WTC11 (cell line): ENCODE results near the gene ZNF407. TPM values are rescaled to one million over a fixed set of nuclear protein-coding genes. Genes with fewer than 3 reads are reported as not detected.

Experiments used
- ATAC-seq: fragments of 200-7000 bp; cut with Tn5 transposase; 2 replicates; pipeline ENCODE4 v1.10.0; 2021; ENCODE audit warnings: mild to moderate bottlenecking, moderate library complexity
- CTCF ChIA-PET: fragments of 300-600 bp; sonication (Branson Sonifier 250); formaldehyde crosslinking; loops from one replicate; lab custom pipeline; 2021; ENCODE audit warnings: antibody characterized with exemption; lab: Charles Lee
- POLR2A ChIA-PET: fragments of 350-600 bp; sonication (Branson Sonifier 250); formaldehyde crosslinking; loops from one replicate; lab custom pipeline; 2021; ENCODE audit warnings: antibody characterized with exemption; lab: Charles Lee
- DNase-seq: peaks from one replicate; pipeline ENCODE4 v3.0.0; 2021; ENCODE audit warnings: low spot score
- H3K27ac Mint-ChIP-seq: 2 replicates; pipeline ENCODE4 v1.8.0; 2021; ENCODE audit warnings: mixed read lengths
- H3K27me3 Mint-ChIP-seq: 2 replicates; pipeline ENCODE4 v1.8.0; 2021; ENCODE audit warnings: low read depth, mild to moderate bottlenecking, moderate library complexity, mixed read lengths
- H3K36me3 Mint-ChIP-seq: 2 replicates; pipeline ENCODE4 v1.8.0; 2021; ENCODE audit warnings: mixed read lengths
- H3K4me1 Mint-ChIP-seq: 2 replicates; pipeline ENCODE4 v1.8.0; 2022; ENCODE audit warnings: mixed read lengths
- H3K4me3 Mint-ChIP-seq: 2 replicates; pipeline ENCODE4 v1.8.0; 2021; ENCODE audit warnings: mild to moderate bottlenecking, moderate library complexity, mixed read lengths
- H3K9me3 Mint-ChIP-seq: 2 replicates; pipeline ENCODE4 v1.8.0; 2021; ENCODE audit warnings: mixed read lengths
- ELF4 ChIP-seq: sonication (generic); formaldehyde crosslinking; IDR thresholded peaks from 2 replicates; pipeline ENCODE4 v1.8.1; 2022; ENCODE audit warnings: low read depth, mild to moderate bottlenecking, moderate library complexity, missing genetic modification reagents
- ETV6 ChIP-seq: sonication (generic); formaldehyde crosslinking; IDR thresholded peaks from 2 replicates; pipeline ENCODE4 v1.8.1; 2022; ENCODE audit warnings: mild to moderate bottlenecking, missing genetic modification reagents
- FOXP1 ChIP-seq: sonication (generic); formaldehyde crosslinking; IDR thresholded peaks from 2 replicates; pipeline ENCODE4 v1.8.0; 2022; ENCODE audit warnings: missing genetic modification reagents, mild to moderate bottlenecking, moderate library complexity, borderline replicate concordance
- GRHL2 ChIP-seq: fragments of 250-450 bp; sonication (Bioruptor Pico); IDR thresholded peaks from 2 replicates; pipeline ENCODE4 v1.8.0; 2022; ENCODE audit warnings: mild to moderate bottlenecking, moderate library complexity; ENCODE audit not compliant: insufficient replicate concordance, severe bottlenecking
- JAZF1 ChIP-seq: fragments of 250-450 bp; sonication (Bioruptor Pico); IDR thresholded peaks from 2 replicates; pipeline ENCODE4 v1.9.0; 2021; ENCODE audit warnings: moderate library complexity, mild to moderate bottlenecking, inconsistent platforms
- JUN ChIP-seq: sonication (generic); formaldehyde crosslinking; IDR thresholded peaks from 2 replicates; pipeline ENCODE4 v1.8.0; 2023; ENCODE audit warnings: mild to moderate bottlenecking, missing genetic modification reagents
- MXD4 ChIP-seq: fragments of 250-450 bp; sonication (Bioruptor Pico); IDR thresholded peaks from 2 replicates; pipeline ENCODE4 v1.8.0; 2021; ENCODE audit warnings: mild to moderate bottlenecking, moderate library complexity, borderline replicate concordance
- NR3C1 ChIP-seq: sonication (generic); formaldehyde crosslinking; conservative IDR thresholded peaks from 2 replicates; pipeline ENCODE4 v1.8.1; 2023; ENCODE audit warnings: low read depth, mild to moderate bottlenecking, missing genetic modification reagents
- RORB ChIP-seq: fragments of 250-450 bp; sonication (Bioruptor Pico); IDR thresholded peaks from 2 replicates; pipeline ENCODE4 v1.9.0; 2021; ENCODE audit warnings: mild to moderate bottlenecking
- SMAD3 ChIP-seq: sonication (generic); formaldehyde crosslinking; IDR thresholded peaks from 2 replicates; pipeline ENCODE4 v1.8.0; 2022; ENCODE audit warnings: missing genetic modification reagents, mild to moderate bottlenecking, borderline replicate concordance
- SP1 ChIP-seq: sonication (generic); formaldehyde crosslinking; conservative IDR thresholded peaks from 2 replicates; pipeline ENCODE4 v1.8.1; 2022; ENCODE audit warnings: missing genetic modification reagents
- TEAD4 ChIP-seq: sonication (generic); formaldehyde crosslinking; IDR thresholded peaks from 2 replicates; pipeline ENCODE4 v1.8.0; 2022; ENCODE audit warnings: mild to moderate bottlenecking, missing genetic modification reagents
- ZNF423 ChIP-seq: fragments of 250-450 bp; sonication (Bioruptor Pico); IDR thresholded peaks from 2 replicates; pipeline ENCODE4 v2.1.2; 2022; ENCODE audit warnings: mild to moderate bottlenecking, moderate library complexity
- total RNA-seq: library from RNA; stranded (reverse); gene quantifications from 3 replicates; pipeline ENCODE4 v1.2.3, GENCODE V29; 2021
- TF ChIP-seq, protein P1 (sequence below): sonication (generic); formaldehyde crosslinking; IDR thresholded peaks from 2 replicates; pipeline ENCODE4 v1.8.1; 2022; ENCODE audit warnings: missing genetic modification reagents, borderline replicate concordance
- TF ChIP-seq, protein P2 (sequence below): sonication (generic); formaldehyde crosslinking; IDR thresholded peaks from 2 replicates; pipeline ENCODE4 v1.8.1; 2023; ENCODE audit warnings: mild to moderate bottlenecking, missing genetic modification reagents
- TF ChIP-seq, protein P3 (sequence below): sonication (generic); formaldehyde crosslinking; IDR thresholded peaks from 2 replicates; pipeline ENCODE4 v1.8.1; 2022; ENCODE audit warnings: mild to moderate bottlenecking, missing genetic modification reagents, moderate library complexity, borderline replicate concordance
- TF ChIP-seq, protein P4 (sequence below): sonication (generic); formaldehyde crosslinking; IDR thresholded peaks from 2 replicates; pipeline ENCODE4 v1.8.0; 2022; ENCODE audit warnings: mild to moderate bottlenecking, missing genetic modification reagents
- TF ChIP-seq, protein P5 (sequence below): sonication (generic); formaldehyde crosslinking; IDR thresholded peaks from 2 replicates; pipeline ENCODE4 v1.8.1; 2022; ENCODE audit warnings: low read depth, mild to moderate bottlenecking, moderate library complexity, missing genetic modification reagents, borderline replicate concordance
- TF ChIP-seq, protein P6 (sequence below): fragments of 250-450 bp; sonication (Bioruptor Pico); IDR thresholded peaks from 2 replicates; pipeline ENCODE4 v1.9.0; 2021; ENCODE audit warnings: mild to moderate bottlenecking, borderline replicate concordance
- TF ChIP-seq, protein P7 (sequence below): fragments of 250-450 bp; sonication (Bioruptor Pico); IDR thresholded peaks from 2 replicates; pipeline ENCODE4 v2.1.2; 2022; ENCODE audit warnings: mild to moderate bottlenecking, moderate library complexity
- TF ChIP-seq, protein P8 (sequence below): fragments of 250-450 bp; sonication (Bioruptor Pico); IDR thresholded peaks from 2 replicates; pipeline ENCODE4 v1.9.0; 2021; ENCODE audit warnings: mild to moderate bottlenecking

Gene ZNF407
- total RNA-seq, 1 experiment from 2014 or later: 6.5 TPM

DNA sequence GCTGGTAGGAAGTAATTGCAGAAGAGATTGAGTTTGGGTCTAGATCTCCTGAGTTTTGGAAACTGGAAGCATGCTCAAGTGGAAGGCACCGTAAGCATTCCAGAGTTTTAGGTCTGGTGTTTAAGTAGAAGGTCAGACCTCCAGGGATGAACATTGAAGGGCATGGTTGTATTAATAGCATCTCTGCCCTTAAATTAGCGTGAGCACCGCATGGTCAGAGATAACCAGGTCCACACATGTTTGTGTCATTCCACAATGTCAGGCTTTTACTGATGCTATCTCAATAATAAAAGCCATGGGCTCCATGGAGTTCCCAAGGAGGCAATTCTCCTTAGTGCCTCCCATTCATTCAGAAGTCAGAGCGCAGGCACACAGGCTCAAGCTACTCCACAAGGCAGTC, 28.3 kb upstream of the ZNF407 start:
- H3K4me3 Mint-ChIP-seq: no peak overlapping the region
- no peak for TF ChIP-seq NR3C1
- TF ChIP-seq ELF4 (CRISPR knock-in tag): no peak
- TF ChIP-seq, protein P1, sequence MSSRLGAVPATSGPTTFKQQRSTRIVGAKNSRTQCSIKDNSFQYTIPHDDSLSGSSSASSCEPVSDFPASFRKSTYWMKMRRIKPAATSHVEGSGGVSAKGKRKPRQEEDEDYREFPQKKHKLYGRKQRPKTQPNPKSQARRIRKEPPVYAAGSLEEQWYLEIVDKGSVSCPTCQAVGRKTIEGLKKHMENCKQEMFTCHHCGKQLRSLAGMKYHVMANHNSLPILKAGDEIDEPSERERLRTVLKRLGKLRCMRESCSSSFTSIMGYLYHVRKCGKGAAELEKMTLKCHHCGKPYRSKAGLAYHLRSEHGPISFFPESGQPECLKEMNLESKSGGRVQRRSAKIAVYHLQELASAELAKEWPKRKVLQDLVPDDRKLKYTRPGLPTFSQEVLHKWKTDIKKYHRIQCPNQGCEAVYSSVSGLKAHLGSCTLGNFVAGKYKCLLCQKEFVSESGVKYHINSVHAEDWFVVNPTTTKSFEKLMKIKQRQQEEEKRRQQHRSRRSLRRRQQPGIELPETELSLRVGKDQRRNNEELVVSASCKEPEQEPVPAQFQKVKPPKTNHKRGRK (CRISPR knock-in tag): no peak
- TF ChIP-seq, protein P2, sequence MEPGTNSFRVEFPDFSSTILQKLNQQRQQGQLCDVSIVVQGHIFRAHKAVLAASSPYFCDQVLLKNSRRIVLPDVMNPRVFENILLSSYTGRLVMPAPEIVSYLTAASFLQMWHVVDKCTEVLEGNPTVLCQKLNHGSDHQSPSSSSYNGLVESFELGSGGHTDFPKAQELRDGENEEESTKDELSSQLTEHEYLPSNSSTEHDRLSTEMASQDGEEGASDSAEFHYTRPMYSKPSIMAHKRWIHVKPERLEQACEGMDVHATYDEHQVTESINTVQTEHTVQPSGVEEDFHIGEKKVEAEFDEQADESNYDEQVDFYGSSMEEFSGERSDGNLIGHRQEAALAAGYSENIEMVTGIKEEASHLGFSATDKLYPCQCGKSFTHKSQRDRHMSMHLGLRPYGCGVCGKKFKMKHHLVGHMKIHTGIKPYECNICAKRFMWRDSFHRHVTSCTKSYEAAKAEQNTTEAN (CRISPR knock-in tag): no peak
- no peak for TF ChIP-seq RORB
- TF ChIP-seq, protein P3, sequence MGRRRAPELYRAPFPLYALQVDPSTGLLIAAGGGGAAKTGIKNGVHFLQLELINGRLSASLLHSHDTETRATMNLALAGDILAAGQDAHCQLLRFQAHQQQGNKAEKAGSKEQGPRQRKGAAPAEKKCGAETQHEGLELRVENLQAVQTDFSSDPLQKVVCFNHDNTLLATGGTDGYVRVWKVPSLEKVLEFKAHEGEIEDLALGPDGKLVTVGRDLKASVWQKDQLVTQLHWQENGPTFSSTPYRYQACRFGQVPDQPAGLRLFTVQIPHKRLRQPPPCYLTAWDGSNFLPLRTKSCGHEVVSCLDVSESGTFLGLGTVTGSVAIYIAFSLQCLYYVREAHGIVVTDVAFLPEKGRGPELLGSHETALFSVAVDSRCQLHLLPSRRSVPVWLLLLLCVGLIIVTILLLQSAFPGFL (CRISPR knock-in tag): no peak
- TF ChIP-seq, protein P4, sequence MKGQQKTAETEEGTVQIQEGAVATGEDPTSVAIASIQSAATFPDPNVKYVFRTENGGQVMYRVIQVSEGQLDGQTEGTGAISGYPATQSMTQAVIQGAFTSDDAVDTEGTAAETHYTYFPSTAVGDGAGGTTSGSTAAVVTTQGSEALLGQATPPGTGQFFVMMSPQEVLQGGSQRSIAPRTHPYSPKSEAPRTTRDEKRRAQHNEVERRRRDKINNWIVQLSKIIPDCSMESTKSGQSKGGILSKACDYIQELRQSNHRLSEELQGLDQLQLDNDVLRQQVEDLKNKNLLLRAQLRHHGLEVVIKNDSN (CRISPR knock-in tag): no peak
- TF ChIP-seq, protein P5, sequence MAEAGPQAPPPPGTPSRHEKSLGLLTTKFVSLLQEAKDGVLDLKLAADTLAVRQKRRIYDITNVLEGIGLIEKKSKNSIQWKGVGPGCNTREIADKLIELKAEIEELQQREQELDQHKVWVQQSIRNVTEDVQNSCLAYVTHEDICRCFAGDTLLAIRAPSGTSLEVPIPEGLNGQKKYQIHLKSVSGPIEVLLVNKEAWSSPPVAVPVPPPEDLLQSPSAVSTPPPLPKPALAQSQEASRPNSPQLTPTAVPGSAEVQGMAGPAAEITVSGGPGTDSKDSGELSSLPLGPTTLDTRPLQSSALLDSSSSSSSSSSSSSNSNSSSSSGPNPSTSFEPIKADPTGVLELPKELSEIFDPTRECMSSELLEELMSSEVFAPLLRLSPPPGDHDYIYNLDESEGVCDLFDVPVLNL (CRISPR knock-in tag): no peak
- TF ChIP-seq, protein P6, sequence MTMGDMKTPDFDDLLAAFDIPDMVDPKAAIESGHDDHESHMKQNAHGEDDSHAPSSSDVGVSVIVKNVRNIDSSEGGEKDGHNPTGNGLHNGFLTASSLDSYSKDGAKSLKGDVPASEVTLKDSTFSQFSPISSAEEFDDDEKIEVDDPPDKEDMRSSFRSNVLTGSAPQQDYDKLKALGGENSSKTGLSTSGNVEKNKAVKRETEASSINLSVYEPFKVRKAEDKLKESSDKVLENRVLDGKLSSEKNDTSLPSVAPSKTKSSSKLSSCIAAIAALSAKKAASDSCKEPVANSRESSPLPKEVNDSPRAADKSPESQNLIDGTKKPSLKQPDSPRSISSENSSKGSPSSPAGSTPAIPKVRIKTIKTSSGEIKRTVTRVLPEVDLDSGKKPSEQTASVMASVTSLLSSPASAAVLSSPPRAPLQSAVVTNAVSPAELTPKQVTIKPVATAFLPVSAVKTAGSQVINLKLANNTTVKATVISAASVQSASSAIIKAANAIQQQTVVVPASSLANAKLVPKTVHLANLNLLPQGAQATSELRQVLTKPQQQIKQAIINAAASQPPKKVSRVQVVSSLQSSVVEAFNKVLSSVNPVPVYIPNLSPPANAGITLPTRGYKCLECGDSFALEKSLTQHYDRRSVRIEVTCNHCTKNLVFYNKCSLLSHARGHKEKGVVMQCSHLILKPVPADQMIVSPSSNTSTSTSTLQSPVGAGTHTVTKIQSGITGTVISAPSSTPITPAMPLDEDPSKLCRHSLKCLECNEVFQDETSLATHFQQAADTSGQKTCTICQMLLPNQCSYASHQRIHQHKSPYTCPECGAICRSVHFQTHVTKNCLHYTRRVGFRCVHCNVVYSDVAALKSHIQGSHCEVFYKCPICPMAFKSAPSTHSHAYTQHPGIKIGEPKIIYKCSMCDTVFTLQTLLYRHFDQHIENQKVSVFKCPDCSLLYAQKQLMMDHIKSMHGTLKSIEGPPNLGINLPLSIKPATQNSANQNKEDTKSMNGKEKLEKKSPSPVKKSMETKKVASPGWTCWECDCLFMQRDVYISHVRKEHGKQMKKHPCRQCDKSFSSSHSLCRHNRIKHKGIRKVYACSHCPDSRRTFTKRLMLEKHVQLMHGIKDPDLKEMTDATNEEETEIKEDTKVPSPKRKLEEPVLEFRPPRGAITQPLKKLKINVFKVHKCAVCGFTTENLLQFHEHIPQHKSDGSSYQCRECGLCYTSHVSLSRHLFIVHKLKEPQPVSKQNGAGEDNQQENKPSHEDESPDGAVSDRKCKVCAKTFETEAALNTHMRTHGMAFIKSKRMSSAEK: no peak
- TF ChIP-seq, all 79 proteins: peak for 0
- Mint-ChIP-seq H3K4me1 (0 out of 2 replicates have a peak, but pooled peaks cover 2% of the 10 kb centered on the region), H3K36me3 (peaks cover 29% of the 10 kb centered on the region), H3K27ac (no peak overlapping the region), H3K27me3 (peaks cover 15% of the 10 kb centered on the region), H3K9me3 (peaks cover 67% of the 10 kb centered on the region)
- ATAC-seq (no peak), DNase-seq (no peak)
- POLR2A ChIA-PET: no interaction called here
- CTCF ChIA-PET: interaction anchor here (3.0 kb wide), 1 partner anchor 18 kb away, joined by 9 read pairs; no protein-coding TSS in a partner anchor

DNA sequence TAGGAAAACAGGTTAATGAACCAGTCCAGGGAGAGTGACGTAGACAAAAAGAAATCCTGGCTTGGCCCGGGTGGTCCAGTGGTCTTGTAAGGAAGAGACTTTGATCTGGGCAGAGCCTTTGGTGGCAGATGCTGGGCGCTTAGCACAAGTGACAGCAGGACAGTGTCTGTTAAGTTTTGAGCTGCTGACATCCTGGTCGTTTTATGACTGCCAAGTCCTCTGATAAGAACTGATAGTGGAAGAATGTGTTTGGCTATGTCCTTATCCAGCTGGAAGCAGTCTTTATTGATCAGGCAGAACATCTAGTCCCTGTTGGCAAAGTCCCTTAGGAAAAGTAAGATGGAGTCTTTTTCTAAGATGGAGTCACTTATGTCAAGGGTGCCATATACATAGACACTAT, 27.4 kb upstream of the ZNF407 start:
- CTCF ChIA-PET: no interaction called here
- POLR2A ChIA-PET: no interaction called here
- H3K4me3 Mint-ChIP-seq: no peak overlapping the region
- TF ChIP-seq FOXP1 (CRISPR knock-in tag) (no peak), ZNF423 (CRISPR knock-in tag) (no peak), ELF4 (CRISPR knock-in tag) (no peak), JAZF1 (CRISPR knock-in tag) (no peak), SMAD3 (no peak), SP1 (CRISPR knock-in tag) (no peak), TEAD4 (no peak), ETV6 (CRISPR knock-in tag) (no peak), JUN (CRISPR knock-in tag) (no peak), MXD4 (CRISPR knock-in tag) (no peak), GRHL2 (no peak)
- TF ChIP-seq, protein P2 (CRISPR knock-in tag): no peak
- TF ChIP-seq, protein P7, sequence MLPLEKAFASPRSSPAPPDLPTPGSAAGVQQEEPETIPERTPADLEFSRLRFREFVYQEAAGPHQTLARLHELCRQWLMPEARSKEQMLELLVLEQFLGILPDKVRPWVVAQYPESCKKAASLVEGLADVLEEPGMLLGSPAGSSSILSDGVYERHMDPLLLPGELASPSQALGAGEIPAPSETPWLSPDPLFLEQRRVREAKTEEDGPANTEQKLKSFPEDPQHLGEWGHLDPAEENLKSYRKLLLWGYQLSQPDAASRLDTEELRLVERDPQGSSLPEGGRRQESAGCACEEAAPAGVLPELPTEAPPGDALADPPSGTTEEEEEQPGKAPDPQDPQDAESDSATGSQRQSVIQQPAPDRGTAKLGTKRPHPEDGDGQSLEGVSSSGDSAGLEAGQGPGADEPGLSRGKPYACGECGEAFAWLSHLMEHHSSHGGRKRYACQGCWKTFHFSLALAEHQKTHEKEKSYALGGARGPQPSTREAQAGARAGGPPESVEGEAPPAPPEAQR (CRISPR knock-in tag): no peak
- TF ChIP-seq, protein P8, sequence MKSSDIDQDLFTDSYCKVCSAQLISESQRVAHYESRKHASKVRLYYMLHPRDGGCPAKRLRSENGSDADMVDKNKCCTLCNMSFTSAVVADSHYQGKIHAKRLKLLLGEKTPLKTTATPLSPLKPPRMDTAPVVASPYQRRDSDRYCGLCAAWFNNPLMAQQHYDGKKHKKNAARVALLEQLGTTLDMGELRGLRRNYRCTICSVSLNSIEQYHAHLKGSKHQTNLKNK: no peak

More for the DNA sequence above, 27.4 kb upstream of the ZNF407 start:
- H3K4me1 Mint-ChIP-seq: 0 out of 2 replicates have a peak, but pooled peaks cover 6% of the 10 kb centered on the region
- no peak overlapping the region for H3K27ac Mint-ChIP-seq
- DNase-seq (no peak), ATAC-seq (no peak)
- peaks cover 58% of the 10 kb centered on the region for H3K9me3 Mint-ChIP-seq
- H3K27me3 Mint-ChIP-seq: peaks cover 15% of the 10 kb centered on the region
- H3K36me3 Mint-ChIP-seq: peaks cover 21% of the 10 kb centered on the region
